Skeletal muscle tissue (tissue), 4 donors: ENCODE measurements around the gene MRPS10. TPM values are rescaled to one million over a fixed set of nuclear protein-coding genes. Genes with fewer than 3 reads are reported as not detected.
"Not testable (repeated sequence)": the region's sequence is repeated elsewhere in the genome, so short reads cannot be mapped to it uniquely, and the experiment has no call there.

Experiments used
- H3K27ac ChIP-seq: one replicate; pipeline ENCODE4 v1.7.0; 2013; ENCODE audit warnings: mild to moderate bottlenecking, low read depth, low read length, inconsistent platforms
- H3K27me3 ChIP-seq, 3 donors: one replicate each; pipeline ENCODE4 v1.7.0; 2013; ENCODE audit warnings: low read length in 3 of 3; ENCODE audit not compliant: control insufficient read depth in 3 of 3, insufficient read depth in 3 of 3
- H3K36me3 ChIP-seq, 3 donors: one replicate each; pipeline ENCODE4 v1.7.0; 2013; ENCODE audit warnings: low read length in 3 of 3; ENCODE audit not compliant: control insufficient read depth in 3 of 3, insufficient read depth in 3 of 3
- H3K4me1 ChIP-seq, 3 donors: one replicate each; pipeline ENCODE4 v1.7.0; 2013; ENCODE audit warnings: low read length in 3 of 3, mild to moderate bottlenecking in 3 of 3; ENCODE audit not compliant: control insufficient read depth in 3 of 3, insufficient read depth in 3 of 3
- H3K4me3 ChIP-seq, 3 donors: one replicate each; pipeline ENCODE4 v1.7.0; 2013; ENCODE audit warnings: low read length in 3 of 3
- H3K9ac ChIP-seq, 3 donors: one replicate each; pipeline ENCODE4 v1.7.0; 2013; ENCODE audit warnings: low read length in 3 of 3, mild to moderate bottlenecking in 3 of 3, moderate library complexity in 2 of 3, low read depth in 1 of 3
- H3K9me3 ChIP-seq, 3 donors: one replicate each; pipeline ENCODE4 v1.7.0; 2013; ENCODE audit warnings: low read length in 3 of 3; ENCODE audit not compliant: control insufficient read depth in 3 of 3
- total RNA-seq: library from RNA; depleted of rRNA; stranded (reverse); fragments of >200 nt; gene quantifications from one replicate; pipeline ENCODE4 v1.2.3, GENCODE V29; 2014
- donor health status: Osteomylitis.

The MRPS10 gene
- total RNA-seq, 1 donor from 2014 or later: 45.9 TPM

GRCh38 chr6:42199106-42199981 is 18.3 kb downstream of the MRPS10 start:
- Histone ChIP-seq H3K4me1 (no peaks in the 10 kb centered on the region), H3K4me3 (no peak overlapping the region), H3K9ac (no peak overlapping the region), H3K27ac (no peak overlapping the region), H3K27me3 (no peaks in the 10 kb centered on the region), H3K9me3 (no peaks in the 10 kb centered on the region), H3K36me3 (peaks cover 0 to 5% (median 4%) of the 10 kb centered on the region in 3 donors)

- no peak overlapping the region for H3K9ac ChIP-seq
- H3K4me3 ChIP-seq: no peak overlapping the region
- H3K27ac ChIP-seq: no peak overlapping the region
- H3K36me3 ChIP-seq: peaks cover 0 to 4% (median 2%) of the 10 kb centered on the region in 3 donors
- no peaks in the 10 kb centered on the region for H3K9me3 ChIP-seq
- no peaks in the 10 kb centered on the region for H3K4me1 ChIP-seq
- H3K27me3 ChIP-seq: no peaks in the 10 kb centered on the region
Measured at GRCh38 chr6:42197555-42198362, 19.9 kb downstream of the MRPS10 start.

- H3K36me3 ChIP-seq: peaks cover 0 to 4% (median 0%) of the 10 kb centered on the region in 3 donors
- H3K9me3 ChIP-seq: no peaks in the 10 kb centered on the region
- H3K27me3 ChIP-seq: no peaks in the 10 kb centered on the region
- H3K9ac ChIP-seq: no peak overlapping the region
- H3K4me1 ChIP-seq: peaks cover 0 to 9% (median 2%) of the 10 kb centered on the region in 3 donors
- no peak overlapping the region for H3K4me3 ChIP-seq
- H3K27ac ChIP-seq: no peak overlapping the region
Measured at GRCh38 chr6:42195415-42195814, 22.2 kb downstream of the MRPS10 start.

GRCh38 chr6:42194056-42194455 is 23.6 kb downstream of the MRPS10 start:
- Histone ChIP-seq H3K4me3 (no peak overlapping the region), H3K36me3 (peaks cover 0 to 4% (median 0%) of the 10 kb centered on the region in 3 donors), H3K27me3 (no peaks in the 10 kb centered on the region), H3K9me3 (no peaks in the 10 kb centered on the region), H3K9ac (no peak overlapping the region), H3K4me1 (peaks cover 0 to 9% (median 2%) of the 10 kb centered on the region in 3 donors), H3K27ac (no peak overlapping the region)

- Histone ChIP-seq H3K9ac (no peak overlapping the region), H3K27me3 (no peaks in the 10 kb centered on the region), H3K4me3 (no peak overlapping the region), H3K4me1 (peaks cover 0 to 9% (median 2%) of the 10 kb centered on the region in 3 donors), H3K9me3 (no peaks in the 10 kb centered on the region), H3K36me3 (peaks cover 0 to 6% (median 0%) of the 10 kb centered on the region in 3 donors), H3K27ac (no peak overlapping the region)
Measured at GRCh38 chr6:42193491-42193894, 24.2 kb downstream of the MRPS10 start.

GRCh38 chr6:42192385-42192784 is 25.3 kb downstream of the MRPS10 start:
- not testable (repeated sequence) for H3K9ac ChIP-seq, H3K4me1 ChIP-seq, H3K27ac ChIP-seq, H3K27me3 ChIP-seq, H3K9me3 ChIP-seq, H3K36me3 ChIP-seq, H3K4me3 ChIP-seq

GRCh38 chr6:42190554-42191183 is 27.0 kb downstream of the MRPS10 start:
- H3K27ac ChIP-seq: no peak overlapping the region
- no peak overlapping the region for H3K4me3 ChIP-seq
- peaks cover 0 to 9% (median 3%) of the 10 kb centered on the region in 3 donors for H3K36me3 ChIP-seq
- peaks cover 0 to 9% (median 2%) of the 10 kb centered on the region in 3 donors for H3K4me1 ChIP-seq
- no peaks in the 10 kb centered on the region for H3K27me3 ChIP-seq
- no peak overlapping the region for H3K9ac ChIP-seq
- H3K9me3 ChIP-seq: no peaks in the 10 kb centered on the region

GRCh38 chr6:42188406-42188805 is 29.3 kb downstream of the MRPS10 start:
- no peaks in the 10 kb centered on the region for H3K27me3 ChIP-seq
- peaks cover 0 to 9% (median 2%) of the 10 kb centered on the region in 3 donors for H3K4me1 ChIP-seq
- H3K4me3 ChIP-seq: no peak overlapping the region
- peaks cover 0 to 15% (median 6%) of the 10 kb centered on the region in 3 donors for H3K36me3 ChIP-seq
- no peak overlapping the region for H3K9ac ChIP-seq
- no peaks in the 10 kb centered on the region for H3K9me3 ChIP-seq
- no peak overlapping the region for H3K27ac ChIP-seq

- Histone ChIP-seq H3K4me3 (no peak overlapping the region), H3K9me3 (no peaks in the 10 kb centered on the region), H3K4me1 (peaks cover 0 to 2% (median 0%) of the 10 kb centered on the region in 3 donors), H3K27me3 (no peaks in the 10 kb centered on the region), H3K9ac (no peak overlapping the region), H3K36me3 (peaks cover 0 to 15% (median 6%) of the 10 kb centered on the region in 3 donors), H3K27ac (no peak overlapping the region)
Measured at GRCh38 chr6:42185597-42185996, 32.1 kb downstream of the MRPS10 start.
